OCI-LY7 (cell line): ENCODE measurements around the gene PRADC1. TPM values are rescaled to one million over a fixed set of nuclear protein-coding genes. Genes with fewer than 3 reads are reported as not detected.

Experiments
- BruUV-seq: library from RNA; stranded (reverse); fragments of 400-500 nt; replicated peaks from 2 replicates; lab custom pipeline; 2021; lab: Mats Ljungman, UMichigan
- CTCF ChIA-PET: fragments of 300-600 bp; sonication (Branson Sonifier 250); formaldehyde crosslinking; loops from one replicate; lab custom pipeline; 2022; ENCODE audit warnings: antibody characterized with exemption; ENCODE audit not compliant: unreplicated experiment; lab: Charles Lee
- POLR2A ChIA-PET: fragments of 300-600 bp; sonication (Branson Sonifier 250); formaldehyde crosslinking; loops from one replicate; lab custom pipeline; 2022; ENCODE audit warnings: antibody characterized with exemption; lab: Charles Lee
- DNase-seq: peaks from one replicate; pipeline ENCODE4 v3.0.0-alpha.2; 2015; ENCODE audit warnings: low spot score
- H2AFZ ChIP-seq: fragments of 200-600 bp; sonication (generic), shearing (Covaris generic); 2 replicates; pipeline ENCODE4 v1.6.1; 2014; ENCODE audit warnings: mild to moderate bottlenecking, antibody characterized with exemption, low read length, moderate library complexity
- H3K27ac ChIP-seq: fragments of 200-600 bp; sonication (generic); 2 replicates; pipeline ENCODE4 v1.5.1; 2014; ENCODE audit warnings: mixed run types, low read depth, mild to moderate bottlenecking, moderate library complexity, low read length, inconsistent platforms; ENCODE audit not compliant: poor library complexity, severe bottlenecking
- H3K36me3 ChIP-seq: fragments of 200-600 bp; sonication (generic); 2 replicates; pipeline ENCODE4 v1.6.1; 2014; ENCODE audit warnings: mild to moderate bottlenecking, antibody characterized with exemption, low read length, moderate library complexity, mixed read lengths; ENCODE audit not compliant: insufficient read depth
- H3K4me1 ChIP-seq: fragments of 200-600 bp; sonication (generic); 2 replicates; pipeline ENCODE4 v1.5.1; 2014; ENCODE audit warnings: mild to moderate bottlenecking, low read length; ENCODE audit not compliant: insufficient read depth, poor library complexity, severe bottlenecking
- H3K4me2 ChIP-seq: fragments of 200-600 bp; sonication (generic); 2 replicates; pipeline ENCODE4 v1.6.1; 2014; ENCODE audit warnings: mild to moderate bottlenecking, low read length
- H3K4me3 ChIP-seq: fragments of 200-600 bp; sonication (generic); 2 replicates; pipeline ENCODE4 v1.5.1; 2014; ENCODE audit warnings: mild to moderate bottlenecking, low read depth, low read length; ENCODE audit not compliant: poor library complexity, severe bottlenecking
- H3K79me2 ChIP-seq: fragments of 200-600 bp; sonication (generic); 2 replicates; pipeline ENCODE4 v1.6.1; 2016; ENCODE audit warnings: low read depth, mild to moderate bottlenecking, low read length, moderate library complexity, mixed read lengths; ENCODE audit not compliant: insufficient read depth
- H3K9me2 ChIP-seq: fragments of 200-600 bp; sonication (generic); 2 replicates; pipeline ENCODE4 v1.6.1; 2016; ENCODE audit warnings: mild to moderate bottlenecking, low read length, mixed read lengths; ENCODE audit not compliant: insufficient read depth
- H3K9me3 ChIP-seq: fragments of 200-600 bp; sonication (generic); 2 replicates; pipeline ENCODE4 v1.6.1; 2014; ENCODE audit warnings: mild to moderate bottlenecking, mixed run types, low read length, mixed read lengths
- H4K20me1 ChIP-seq: fragments of 200-600 bp; sonication (generic); 2 replicates; pipeline ENCODE4 v1.6.1; 2014; ENCODE audit warnings: mild to moderate bottlenecking, antibody characterized with exemption, low read length, moderate library complexity, mixed read lengths; ENCODE audit not compliant: insufficient read depth
- CTCF ChIP-seq: fragments of 200-600 bp; sonication (generic); conservative IDR thresholded peaks from 2 replicates; pipeline ENCODE4 v1.5.1; 2014; ENCODE audit warnings: mild to moderate bottlenecking, antibody characterized with exemption, low read length, moderate library complexity, mixed read lengths
- EZH2phosphoT487 ChIP-seq: fragments of 200-600 bp; sonication (generic); IDR thresholded peaks from 2 replicates; pipeline ENCODE4 v1.6.1; 2018; ENCODE audit warnings: low read depth, borderline replicate concordance, mild to moderate bottlenecking, mixed run types, antibody characterized with exemption, low read length, moderate library complexity, mixed read lengths
- intact Hi-C: fragments of 100-400 bp; cut with micrococcal nuclease; formaldehyde crosslinking; loops from one replicate; pipeline ENCODE4 v1.10.0; 2022; ENCODE audit not compliant: unreplicated experiment
- total RNA-seq, 2 experiments: library from RNA; depleted of rRNA in 1 of 2; stranded (reverse); fragments of >200 nt in 1 of 2; shearing (Covaris generic) in 1 of 2; gene quantifications; 2 replicates each; pipeline ENCODE4 v1.2.3, GENCODE V29; 2014 to 2022

Gene PRADC1
- total RNA-seq, 2 experiments from 2014 or later: 23.0 to 25.9 TPM

- Histone ChIP-seq H3K36me3 (peaks cover 86% of the 10 kb centered on the region), H4K20me1 (no peaks in the 10 kb centered on the region), H3K9me3 (no peaks in the 10 kb centered on the region), H2AFZ (no peak overlapping the region), H3K9me2 (no peaks in the 10 kb centered on the region), H3K27ac (no peak overlapping the region), H3K4me2 (no peak overlapping the region), H3K4me3 (no peak overlapping the region), H3K4me1 (no peaks in the 10 kb centered on the region), H3K79me2 (0 out of 2 replicates have a peak, but pooled peaks cover 2% of the 10 kb centered on the region)
- TF ChIP-seq CTCF (no peak), EZH2phosphoT487 (no peak)
- DNase-seq: no peak
- BruUV-seq: no TSS peak
- POLR2A ChIA-PET: no interaction called here
- CTCF ChIA-PET: interaction anchor here (0.9 kb wide), 1 partner anchor 44 kb away, joined by 3 read pairs; no protein-coding TSS in a partner anchor
- intact Hi-C loops: no loop called here
Measured at GRCh38 chr2:73262108-73262651, 29.1 kb upstream of the PRADC1 start.

- no peak overlapping the region for H3K27ac ChIP-seq
- H2AFZ ChIP-seq: no peak overlapping the region
- POLR2A ChIA-PET: no interaction called here
- CTCF ChIA-PET: no interaction called here
- no peaks in the 10 kb centered on the region for H3K9me2 ChIP-seq
- no peaks in the 10 kb centered on the region for H4K20me1 ChIP-seq
- peak; percentile 48 for DNase-seq
- no peaks in the 10 kb centered on the region for H3K9me3 ChIP-seq
- no peaks in the 10 kb centered on the region for H3K79me2 ChIP-seq
- no peak overlapping the region for H3K4me2 ChIP-seq
- H3K4me1 ChIP-seq: no peaks in the 10 kb centered on the region
- TF ChIP-seq EZH2phosphoT487: no peak
- peak; percentile 60 for TF ChIP-seq CTCF
- intact Hi-C loops: loop anchor here (2.0 kb wide), 1 partner anchor 48 kb away; no protein-coding TSS in a partner anchor
- no TSS peak for BruUV-seq
- H3K4me3 ChIP-seq: no peak overlapping the region
- H3K36me3 ChIP-seq: peaks cover 82% of the 10 kb centered on the region
Measured at GRCh38 chr2:73260338-73260984, 27.4 kb upstream of the PRADC1 start.
